Neural cell (in vitro differentiated cells): ENCODE results near the gene SLC36A3. TPM values are rescaled to one million over a fixed set of nuclear protein-coding genes. Genes with fewer than 3 reads are reported as not detected.

Source experiments
- H2AFZ ChIP-seq: fragments of 200-600, 300-800 bp; sonication (generic), shearing (Covaris generic); 2 replicates; pipeline ENCODE4 v1.6.0; 2014; ENCODE audit warnings: low read depth, mild to moderate bottlenecking, antibody characterized with exemption, low read length, moderate library complexity
- H3F3A ChIP-seq: fragments of 200-600 bp; shearing (Covaris generic); 2 replicates; pipeline ENCODE4 v1.6.1; 2016; ENCODE audit warnings: mild to moderate bottlenecking, moderate library complexity, mixed read lengths, antibody characterized with exemption, low read length; ENCODE audit not compliant: insufficient read depth, poor library complexity, severe bottlenecking
- H3K27ac ChIP-seq: fragments of 200-600, 300-800 bp; sonication (generic), shearing (Covaris generic); 2 replicates; pipeline ENCODE4 v1.5.1; 2014; ENCODE audit warnings: mild to moderate bottlenecking, low read length, moderate library complexity
- H3K27me3 ChIP-seq: fragments of 300-800, 200-600 bp; sonication (generic), shearing (Covaris generic); 2 replicates; pipeline ENCODE4 v1.6.0; 2014; ENCODE audit warnings: mild to moderate bottlenecking, low read depth, low read length, moderate library complexity; ENCODE audit not compliant: insufficient read depth
- H3K36me3 ChIP-seq: fragments of 300-800, 200-600 bp; sonication (generic), shearing (Covaris generic); 2 replicates; pipeline ENCODE4 v1.5.1; 2014; ENCODE audit warnings: mild to moderate bottlenecking, antibody characterized with exemption, low read length, moderate library complexity; ENCODE audit not compliant: insufficient read depth
- H3K4me2 ChIP-seq: fragments of 300-800, 200-600 bp; sonication (generic), shearing (Covaris generic); 2 replicates; pipeline ENCODE4 v1.6.0; 2014; ENCODE audit warnings: mild to moderate bottlenecking, low read length
- H3K4me3 ChIP-seq: fragments of 300-800, 200-600 bp; sonication (generic), shearing (Covaris generic); 2 replicates; pipeline ENCODE4 v1.5.1; 2014; ENCODE audit warnings: mild to moderate bottlenecking, low read length, moderate library complexity
- H3K79me2 ChIP-seq: fragments of 200-600 bp; shearing (Covaris generic); replicated peaks from 2 replicates; pipeline ENCODE4 v1.6.0; 2014; ENCODE audit warnings: mild to moderate bottlenecking, low read length, moderate library complexity; ENCODE audit not compliant: insufficient read depth
- H3K9ac ChIP-seq: fragments of 300-800, 200-600 bp; sonication (generic), shearing (Covaris generic); 2 replicates; pipeline ENCODE4 v1.6.1; 2016; ENCODE audit warnings: mild to moderate bottlenecking, low read length, mixed read lengths
- H3K9me2 ChIP-seq: fragments of 200-600 bp; shearing (Covaris generic); 2 replicates; pipeline ENCODE4 v1.6.1; 2016; ENCODE audit warnings: mild to moderate bottlenecking, low read length, mixed read lengths; ENCODE audit not compliant: insufficient read depth
- H3K9me3 ChIP-seq: fragments of 200-600, 300-800 bp; sonication (generic), shearing (Covaris generic); 2 replicates; pipeline ENCODE4 v1.6.1; 2016; ENCODE audit warnings: mild to moderate bottlenecking, mixed run types, low read length, moderate library complexity, mixed read lengths
- H4K20me1 ChIP-seq: fragments of 200-600 bp; shearing (Covaris generic); 2 replicates; pipeline ENCODE4 v1.6.1; 2016; ENCODE audit warnings: mild to moderate bottlenecking, mixed run types; ENCODE audit not compliant: insufficient read depth
- CTCF ChIP-seq: fragments of 450-650 bp; IDR thresholded peaks from 2 replicates; pipeline ENCODE4 v1.5.1; 2014; ENCODE audit warnings: antibody characterized with exemption, mild to moderate bottlenecking, moderate library complexity; ENCODE audit not compliant: poor library complexity, severe bottlenecking
- EP300 ChIP-seq: fragments of 450-650 bp; conservative IDR thresholded peaks from 2 replicates; pipeline ENCODE4 v1.6.1; 2014; ENCODE audit warnings: antibody characterized with exemption, mild to moderate bottlenecking, moderate library complexity; ENCODE audit not compliant: poor library complexity, severe bottlenecking
- EZH2 ChIP-seq: fragments of 200-600, 300-800 bp; shearing (Covaris generic), sonication (generic); IDR thresholded peaks from 2 replicates; pipeline ENCODE4 v1.6.1; 2014; ENCODE audit warnings: antibody characterized with exemption, low read length, borderline replicate concordance, mild to moderate bottlenecking; ENCODE audit not compliant: insufficient read depth, poor library complexity, severe bottlenecking
- MXI1 ChIP-seq: fragments of 450-650 bp; conservative IDR thresholded peaks from 2 replicates; pipeline ENCODE4 v1.6.1; 2014; ENCODE audit warnings: antibody characterized with exemption, mild to moderate bottlenecking; ENCODE audit not compliant: poor library complexity, severe bottlenecking
- POLR2AphosphoS5 ChIP-seq: IDR thresholded peaks from 2 replicates; pipeline ENCODE4 v1.6.1; 2012
- RAD21 ChIP-seq: fragments of 450-650 bp; conservative IDR thresholded peaks from 2 replicates; pipeline ENCODE4 v1.6.1; 2014; ENCODE audit warnings: antibody characterized with exemption, mild to moderate bottlenecking, moderate library complexity
- REST ChIP-seq: IDR thresholded peaks from 2 replicates; pipeline ENCODE4 v1.6.1; 2012; ENCODE audit warnings: borderline replicate concordance
- SMC3 ChIP-seq: fragments of 450-650 bp; conservative IDR thresholded peaks from 2 replicates; pipeline ENCODE4 v1.6.1; 2014; ENCODE audit warnings: antibody characterized with exemption, mild to moderate bottlenecking, moderate library complexity; ENCODE audit not compliant: poor library complexity
- TAF1 ChIP-seq: IDR thresholded peaks from 2 replicates; pipeline ENCODE4 v1.6.1; 2012; ENCODE audit warnings: low read depth
- polyA plus RNA-seq: library from polyadenylated mRNA; depleted of rRNA; stranded (reverse); fragments of >200 nt; gene quantifications from 2 replicates; pipeline ENCODE4 v1.2.3, GENCODE V29; 2014

Gene SLC36A3
- polyA plus RNA-seq, 1 donor from 2014 or later, result not detected

- H4K20me1 ChIP-seq, result no peaks in the 10 kb centered on the region
- no peaks in the 10 kb centered on the region for H3K9me3 ChIP-seq
- H3K27me3 ChIP-seq, result no peaks in the 10 kb centered on the region
- no peaks in the 10 kb centered on the region for H3F3A ChIP-seq
- no peak for TF ChIP-seq REST
- no peaks in the 10 kb centered on the region for H3K9me2 ChIP-seq
- no peaks in the 10 kb centered on the region for H3K79me2 ChIP-seq
- no peak overlapping the region for H2AFZ ChIP-seq
- H3K36me3 ChIP-seq, result no peaks in the 10 kb centered on the region
- H3K9ac ChIP-seq, result no peak overlapping the region
- H3K4me2 ChIP-seq, result no peak overlapping the region
- no peak overlapping the region for H3K4me3 ChIP-seq
- no peak overlapping the region for H3K27ac ChIP-seq
Observed at GRCh38 chr5:151278845-151279244, 24.7 kb downstream of the SLC36A3 start.

- Histone ChIP-seq H3K9me2 (no peaks in the 10 kb centered on the region), H3K79me2 (no peaks in the 10 kb centered on the region), H3K9ac (no peak overlapping the region), H3K27me3 (no peaks in the 10 kb centered on the region), H3K4me2 (no peak overlapping the region), H4K20me1 (no peaks in the 10 kb centered on the region), H3K4me3 (no peak overlapping the region), H3K9me3 (no peaks in the 10 kb centered on the region), H2AFZ (no peak overlapping the region), H3F3A (no peaks in the 10 kb centered on the region), H3K27ac (no peak overlapping the region), H3K36me3 (no peaks in the 10 kb centered on the region)
- no peak for TF ChIP-seq MXI1
- no peak for TF ChIP-seq SMC3
- no peak for TF ChIP-seq CTCF
- TF ChIP-seq EZH2, result no peak
- no peak for TF ChIP-seq REST
- TF ChIP-seq EP300, result no peak
- TF ChIP-seq TAF1, result no peak
- no peak for TF ChIP-seq RAD21
- no peak for TF ChIP-seq POLR2AphosphoS5
Observed at GRCh38 chr5:151275803-151276202, 27.8 kb downstream of the SLC36A3 start.
